ENCODE results near the gene EMILIN2.

DNA sequence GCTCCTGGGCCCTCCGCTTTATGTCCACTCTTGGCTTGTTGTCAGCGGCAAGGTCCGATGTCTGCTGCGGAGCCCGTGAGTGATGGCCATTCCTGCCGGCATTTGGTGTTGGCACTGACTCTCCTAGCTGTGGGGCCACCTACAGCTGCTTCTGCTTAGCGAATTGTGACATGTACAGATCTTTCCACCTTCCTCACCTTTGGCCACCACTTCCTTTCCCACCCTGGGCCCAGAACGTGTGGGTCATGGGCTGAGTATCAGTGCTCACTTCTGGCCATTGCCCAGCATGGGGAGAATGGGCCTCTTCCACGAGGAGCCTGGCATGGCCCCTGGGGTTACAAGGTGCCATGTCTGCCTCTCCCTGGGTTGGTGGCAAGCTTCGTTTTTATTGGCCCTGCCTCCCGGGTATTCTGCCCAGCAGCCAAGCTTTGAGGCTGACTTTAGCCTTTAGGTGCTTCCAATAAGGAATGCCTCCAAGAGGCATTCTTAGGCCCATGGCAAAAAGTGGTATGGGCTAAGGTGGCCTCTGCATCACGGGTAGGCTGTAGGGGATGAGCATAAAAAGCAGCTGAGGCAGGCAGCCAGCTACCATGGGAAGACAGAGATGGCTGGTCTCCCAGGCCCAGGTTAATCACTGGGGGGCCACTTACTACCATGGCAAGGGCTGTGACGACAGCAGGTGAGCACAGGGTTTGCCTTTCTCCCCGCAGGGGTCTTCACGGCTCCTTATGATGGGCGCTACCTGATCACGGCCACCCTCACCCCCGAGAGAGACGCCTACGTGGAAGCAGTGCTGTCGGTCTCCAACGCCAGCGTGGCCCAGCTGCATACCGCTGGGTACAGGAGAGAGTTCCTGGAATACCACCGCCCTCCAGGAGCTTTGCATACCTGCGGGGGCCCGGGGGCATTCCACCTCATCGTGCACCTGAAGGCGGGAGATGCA, 65.8 kb downstream of the EMILIN2 start:
- TF ChIP-seq, protein P1, sequence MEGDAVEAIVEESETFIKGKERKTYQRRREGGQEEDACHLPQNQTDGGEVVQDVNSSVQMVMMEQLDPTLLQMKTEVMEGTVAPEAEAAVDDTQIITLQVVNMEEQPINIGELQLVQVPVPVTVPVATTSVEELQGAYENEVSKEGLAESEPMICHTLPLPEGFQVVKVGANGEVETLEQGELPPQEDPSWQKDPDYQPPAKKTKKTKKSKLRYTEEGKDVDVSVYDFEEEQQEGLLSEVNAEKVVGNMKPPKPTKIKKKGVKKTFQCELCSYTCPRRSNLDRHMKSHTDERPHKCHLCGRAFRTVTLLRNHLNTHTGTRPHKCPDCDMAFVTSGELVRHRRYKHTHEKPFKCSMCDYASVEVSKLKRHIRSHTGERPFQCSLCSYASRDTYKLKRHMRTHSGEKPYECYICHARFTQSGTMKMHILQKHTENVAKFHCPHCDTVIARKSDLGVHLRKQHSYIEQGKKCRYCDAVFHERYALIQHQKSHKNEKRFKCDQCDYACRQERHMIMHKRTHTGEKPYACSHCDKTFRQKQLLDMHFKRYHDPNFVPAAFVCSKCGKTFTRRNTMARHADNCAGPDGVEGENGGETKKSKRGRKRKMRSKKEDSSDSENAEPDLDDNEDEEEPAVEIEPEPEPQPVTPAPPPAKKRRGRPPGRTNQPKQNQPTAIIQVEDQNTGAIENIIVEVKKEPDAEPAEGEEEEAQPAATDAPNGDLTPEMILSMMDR (conservative IDR thresholded peaks at IDR 0.05) = no peak
- no peak for TF ChIP-seq EZH2 (IDR thresholded peaks at IDR 0.05; ENCODE audit: low read depth)

All from PC-9 (cell line).